Choroid plexus epithelial cell (primary cell): Measurements from ENCODE around the gene DNAJC4.

Experiments used
- DNase-seq: peaks from one replicate; pipeline ENCODE4 v3.0.0-alpha.2; 2010; ENCODE audit warnings: low read depth
- H3K4me3 ChIP-seq: 2 replicates; pipeline ENCODE4 v1.5.1; 2011; ENCODE audit warnings: low read depth, mild to moderate bottlenecking, control low read depth, low read length, moderate library complexity
- TF ChIP-seq, protein P1 (sequence below): conservative IDR thresholded peaks from 2 replicates; pipeline ENCODE4 v1.5.1; 2011; ENCODE audit warnings: low read depth, mild to moderate bottlenecking, control low read depth, inconsistent platforms, low read length, moderate library complexity

Gene DNAJC4

DNA sequence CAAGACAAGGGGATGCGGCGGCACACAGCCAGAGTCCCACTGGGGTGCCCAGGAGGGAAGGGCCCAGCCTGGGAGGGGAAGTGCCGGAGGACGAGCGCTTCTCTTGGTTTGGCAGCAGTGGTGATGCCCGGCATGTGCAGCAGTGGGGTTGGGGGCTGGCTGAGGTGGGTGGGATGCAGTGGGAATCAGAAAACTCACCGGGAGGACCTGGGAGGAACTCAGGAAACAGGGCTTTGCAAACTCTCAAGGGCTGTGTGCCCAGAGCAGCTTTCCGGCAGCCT is 20.8 kb upstream of the DNAJC4 start:
- TF ChIP-seq, protein P1, sequence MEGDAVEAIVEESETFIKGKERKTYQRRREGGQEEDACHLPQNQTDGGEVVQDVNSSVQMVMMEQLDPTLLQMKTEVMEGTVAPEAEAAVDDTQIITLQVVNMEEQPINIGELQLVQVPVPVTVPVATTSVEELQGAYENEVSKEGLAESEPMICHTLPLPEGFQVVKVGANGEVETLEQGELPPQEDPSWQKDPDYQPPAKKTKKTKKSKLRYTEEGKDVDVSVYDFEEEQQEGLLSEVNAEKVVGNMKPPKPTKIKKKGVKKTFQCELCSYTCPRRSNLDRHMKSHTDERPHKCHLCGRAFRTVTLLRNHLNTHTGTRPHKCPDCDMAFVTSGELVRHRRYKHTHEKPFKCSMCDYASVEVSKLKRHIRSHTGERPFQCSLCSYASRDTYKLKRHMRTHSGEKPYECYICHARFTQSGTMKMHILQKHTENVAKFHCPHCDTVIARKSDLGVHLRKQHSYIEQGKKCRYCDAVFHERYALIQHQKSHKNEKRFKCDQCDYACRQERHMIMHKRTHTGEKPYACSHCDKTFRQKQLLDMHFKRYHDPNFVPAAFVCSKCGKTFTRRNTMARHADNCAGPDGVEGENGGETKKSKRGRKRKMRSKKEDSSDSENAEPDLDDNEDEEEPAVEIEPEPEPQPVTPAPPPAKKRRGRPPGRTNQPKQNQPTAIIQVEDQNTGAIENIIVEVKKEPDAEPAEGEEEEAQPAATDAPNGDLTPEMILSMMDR, result no peak
- no peak for DNase-seq

DNA sequence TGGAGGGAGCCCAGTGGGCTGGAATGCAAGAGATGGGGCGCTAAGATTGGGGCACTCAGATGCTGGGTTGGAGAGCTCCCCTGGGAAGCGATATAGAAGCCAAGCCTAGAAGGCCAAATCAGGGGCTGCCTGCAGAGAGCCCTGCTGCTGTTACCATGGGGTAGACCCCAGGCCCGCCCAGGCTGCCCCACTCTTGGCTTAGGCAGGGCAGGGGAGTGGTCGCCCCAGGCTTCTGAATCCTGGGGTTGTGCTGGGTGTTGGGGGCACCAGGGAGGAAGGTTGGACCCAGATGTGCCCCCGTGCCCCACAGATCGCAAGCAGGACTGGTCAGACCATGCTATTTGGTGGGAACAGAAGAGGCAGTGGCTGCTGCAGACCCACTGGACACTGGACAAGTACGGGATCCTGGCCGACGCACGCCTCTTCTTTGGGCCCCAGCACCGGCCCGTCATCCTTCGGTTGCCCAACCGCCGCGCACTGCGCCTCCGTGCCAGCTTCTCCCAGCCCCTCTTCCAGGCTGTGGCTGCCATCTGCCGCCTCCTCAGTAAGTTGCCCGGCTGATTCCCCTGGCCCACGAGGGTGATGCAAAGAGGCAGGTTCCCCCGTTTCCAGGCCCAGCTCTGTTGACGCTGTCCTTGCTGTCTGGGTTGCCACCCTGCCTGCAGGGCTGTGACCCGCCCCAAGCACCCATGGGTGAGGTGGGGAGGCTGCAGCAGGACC is 19.9 kb upstream of the DNAJC4 start:
- no peak overlapping the region for H3K4me3 ChIP-seq
- no peak for DNase-seq
- TF ChIP-seq, protein P1, result no peak

More for the DNA sequence above, 20.8 kb upstream of the DNAJC4 start:
- H3K4me3 ChIP-seq, result no peak overlapping the region

DNA sequence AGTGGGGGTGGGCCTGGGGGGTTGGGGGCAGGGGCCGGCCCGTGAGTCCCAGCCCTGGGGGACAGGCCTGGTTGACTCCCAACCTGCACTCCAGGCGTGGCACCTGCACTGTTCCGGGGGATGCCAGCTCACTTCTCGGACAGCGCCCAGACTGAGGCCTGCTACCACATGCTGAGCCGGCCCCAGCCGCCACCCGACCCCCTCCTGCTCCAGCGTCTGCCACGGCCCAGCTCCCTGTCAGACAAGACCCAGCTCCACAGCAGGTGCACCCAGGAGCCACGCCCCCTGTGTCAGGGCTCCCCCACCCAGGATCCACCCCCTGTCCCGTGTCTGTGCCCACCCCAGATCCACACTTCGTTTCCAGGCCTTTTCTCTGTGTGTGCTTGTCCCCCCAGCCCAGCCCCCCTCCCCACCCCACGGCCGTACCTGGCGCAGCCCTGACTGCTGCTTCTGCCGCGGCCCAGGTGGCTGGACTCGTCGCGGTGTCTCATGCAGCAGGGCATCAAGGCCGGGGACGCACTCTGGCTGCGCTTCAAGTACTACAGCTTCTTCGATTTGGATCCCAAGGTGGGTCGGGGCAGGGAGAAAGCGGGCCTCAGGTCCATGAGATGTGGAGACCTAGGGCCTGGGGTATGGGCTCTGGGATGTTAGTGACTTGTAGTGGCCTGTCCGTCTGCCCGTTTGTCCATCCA is 19.0 kb upstream of the DNAJC4 start:
- H3K4me3 ChIP-seq, result no peak overlapping the region
- TF ChIP-seq, protein P1, result no peak
- no peak for DNase-seq

DNA sequence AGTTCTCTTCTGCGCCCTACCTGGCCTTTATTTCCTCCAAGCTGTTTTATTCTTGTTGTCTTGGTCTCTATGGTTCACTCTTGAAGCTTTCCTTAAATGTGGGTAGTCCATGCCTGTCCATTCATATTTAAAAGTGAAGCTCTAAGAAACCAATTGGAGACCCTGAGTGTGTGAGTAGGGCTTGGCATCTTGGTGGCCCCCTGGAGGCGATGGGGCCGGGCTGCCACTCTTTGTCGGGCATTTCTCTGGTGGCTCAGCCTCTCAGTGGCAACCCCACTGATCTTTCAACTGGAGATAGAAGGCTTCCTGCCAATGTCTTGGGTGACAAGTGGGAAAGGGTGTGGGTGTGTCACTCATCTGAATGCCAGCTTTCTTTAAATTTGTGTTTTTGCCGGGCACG is 13.5 kb upstream of the DNAJC4 start:
- H3K4me3 ChIP-seq, result no peak overlapping the region
- DNase-seq, result no peak

DNA sequence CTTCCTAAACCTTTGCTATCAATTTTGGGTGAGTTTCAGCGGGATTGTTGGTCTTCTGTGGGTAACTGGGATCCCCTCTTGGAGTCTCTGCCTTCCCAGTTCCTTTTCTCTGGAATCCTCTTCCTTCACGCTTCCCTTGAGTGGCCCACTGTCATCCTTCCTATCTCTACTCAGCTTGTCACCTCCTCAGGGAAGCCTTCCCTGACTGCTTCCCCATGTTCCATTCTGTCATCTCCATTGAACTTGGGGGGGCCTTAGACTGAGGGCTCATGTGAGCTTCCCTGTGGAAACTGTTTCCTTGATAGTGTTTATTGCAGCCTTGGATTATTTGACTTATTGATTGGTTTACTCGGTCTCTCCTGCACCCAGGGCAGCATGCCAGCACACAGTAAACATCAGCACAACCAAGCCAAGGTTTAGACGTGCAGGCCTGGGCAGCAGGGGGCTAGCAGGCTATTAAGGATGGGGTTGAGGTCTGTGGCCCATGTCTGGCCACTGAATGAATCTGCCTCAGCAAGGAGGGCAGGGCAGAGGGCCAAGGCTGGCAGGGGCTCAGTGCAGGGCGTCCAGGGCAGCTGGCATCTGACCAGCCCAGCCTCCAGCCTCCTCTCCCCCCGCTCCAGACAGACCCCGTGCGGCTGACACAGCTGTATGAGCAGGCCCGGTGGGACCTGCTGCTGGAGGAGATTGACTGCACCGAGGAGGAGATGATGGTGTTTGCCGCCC is 11.6 kb upstream of the DNAJC4 start:
- TF ChIP-seq, protein P1, result no peak
- DNase-seq, result no peak
- H3K4me3 ChIP-seq, result no peak overlapping the region

More for the DNA sequence above, 13.5 kb upstream of the DNAJC4 start:
- TF ChIP-seq, protein P1, result no peak

DNA sequence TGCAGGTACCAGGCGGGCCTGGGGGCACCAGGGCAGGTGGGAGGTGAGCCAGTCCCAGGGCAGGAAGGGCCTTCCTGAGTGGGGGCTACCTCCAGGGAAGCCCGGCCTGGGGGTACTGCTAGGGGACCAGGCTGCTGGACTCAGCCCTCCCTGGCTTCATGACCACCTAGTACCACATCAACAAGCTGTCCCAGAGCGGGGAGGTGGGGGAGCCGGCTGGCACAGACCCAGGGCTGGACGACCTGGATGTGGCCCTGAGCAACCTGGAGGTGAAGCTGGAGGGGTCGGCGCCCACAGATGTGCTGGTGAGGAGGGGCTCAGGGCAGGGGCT is 11.0 kb upstream of the DNAJC4 start:
- TF ChIP-seq, protein P1, result no peak
- no peak for DNase-seq
- H3K4me3 ChIP-seq, result no peak overlapping the region

DNA sequence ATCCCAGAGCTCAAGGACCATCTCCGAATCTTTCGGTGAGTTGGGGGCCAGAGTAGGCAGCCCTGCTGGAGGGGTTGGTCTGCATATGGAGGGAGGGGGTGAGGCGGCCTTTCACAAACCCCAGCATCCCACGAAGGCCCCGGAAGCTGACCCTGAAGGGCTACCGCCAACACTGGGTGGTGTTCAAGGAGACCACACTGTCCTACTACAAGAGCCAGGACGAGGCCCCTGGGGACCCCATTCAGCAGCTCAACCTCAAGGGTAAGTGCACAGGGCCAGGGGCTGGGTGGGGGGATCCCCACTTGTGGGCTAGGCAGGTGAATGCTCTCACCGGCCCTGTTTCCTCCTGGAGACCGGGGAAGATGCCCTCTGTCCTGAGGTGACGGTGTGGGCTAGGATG is 10.6 kb upstream of the DNAJC4 start:
- DNase-seq, result no peak
- H3K4me3 ChIP-seq, result no peak overlapping the region
- TF ChIP-seq, protein P1, result no peak
